ENCODE measurements around the gene OR5B12. TPM values are rescaled to one million over a fixed set of nuclear protein-coding genes. Genes with fewer than 3 reads are reported as not detected.

Gene OR5B12
- total and polyA plus RNA-seq, 9 of the 15 experiments (the other 6 are each of a cell fraction or from before 2014, with no cell fraction given): 0.20 TPM; not detected in 8

DNA sequence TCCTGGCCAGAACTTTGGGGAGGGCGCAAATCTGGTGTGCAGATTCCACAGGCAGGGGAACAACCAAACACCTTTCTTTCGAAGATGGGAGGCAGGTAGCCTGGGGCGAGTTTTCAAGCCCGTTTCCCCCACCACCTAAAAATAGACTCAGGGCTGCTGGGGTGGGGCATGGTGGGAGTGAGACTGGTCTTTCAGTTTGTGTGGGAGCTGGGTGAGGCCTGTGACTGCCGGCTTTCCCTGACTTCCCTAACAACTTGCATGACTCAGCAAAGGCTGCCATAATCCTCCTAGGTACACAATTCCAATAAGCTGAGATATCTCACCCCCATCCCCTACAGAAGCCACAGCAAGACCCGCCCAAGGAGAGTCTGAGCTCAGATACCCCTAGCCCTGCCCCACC is 4.3 kb upstream of the OR5B12 start (continued):
- TF ChIP-seq HEY1 (CRISPR knock-in tag; IDR thresholded peaks at IDR 0.05; ENCODE audit: borderline replicate concordance): no peak
- TF ChIP-seq, protein P1, sequence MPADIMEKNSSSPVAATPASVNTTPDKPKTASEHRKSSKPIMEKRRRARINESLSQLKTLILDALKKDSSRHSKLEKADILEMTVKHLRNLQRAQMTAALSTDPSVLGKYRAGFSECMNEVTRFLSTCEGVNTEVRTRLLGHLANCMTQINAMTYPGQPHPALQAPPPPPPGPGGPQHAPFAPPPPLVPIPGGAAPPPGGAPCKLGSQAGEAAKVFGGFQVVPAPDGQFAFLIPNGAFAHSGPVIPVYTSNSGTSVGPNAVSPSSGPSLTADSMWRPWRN (IDR thresholded peaks at IDR 0.05; ENCODE audit: low read depth): no peak
- no peak for TF ChIP-seq SMAD2 (IDR thresholded peaks at IDR 0.05; ENCODE audit: low read depth, low read length)
- no peak for TF ChIP-seq ZNF707 (CRISPR knock-in tag; conservative IDR thresholded peaks at IDR 0.05)

DNA sequence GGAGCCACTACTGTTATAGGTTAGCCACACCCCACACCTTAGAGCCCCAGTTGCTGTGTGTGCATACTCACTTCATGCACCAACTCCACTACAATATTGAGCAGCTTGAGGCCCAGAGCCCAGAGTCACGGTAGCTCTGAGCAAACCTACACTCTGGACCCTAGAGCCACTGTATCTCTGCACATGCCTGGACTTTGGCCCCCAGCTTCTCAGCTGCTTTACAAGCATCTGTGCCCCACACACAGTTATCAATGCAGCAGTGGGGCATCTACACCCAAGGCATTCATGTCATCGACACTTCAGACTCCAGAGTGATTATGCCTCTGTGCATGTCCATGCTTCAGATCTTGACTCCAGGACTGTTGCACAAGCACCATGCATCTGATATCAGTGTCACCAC is 2.3 kb upstream of the OR5B12 start:
- Histone ChIP-seq H3K9me3 (replicated peaks; ENCODE audit: control insufficient read depth, insufficient read depth, low read depth, low read length) (no peaks in the 10 kb centered on the region), H3K9me1 (ENCODE audit: control insufficient read depth, insufficient read depth, low read length) (no peaks in the 10 kb centered on the region), H3K4me3 (no peak overlapping the region), H3K9ac (ENCODE audit: insufficient read depth in 1 of 2, low read depth in 2 of 2, low read length in 2 of 2) (no peak overlapping the region), H4K20me1 (replicated peaks; ENCODE audit: control insufficient read depth, insufficient read depth, low read length) (no peaks in the 10 kb centered on the region), H3K4me2 (ENCODE audit: insufficient read depth, low read length) (no peak overlapping the region), H3K36me3 (ENCODE audit: control insufficient read depth, insufficient read depth, low read length) (no peaks in the 10 kb centered on the region), H2AFZ (ENCODE audit: low read depth, low read length) (no peak overlapping the region), H3K27ac (ENCODE audit: extremely low read depth, low read depth, low read length) (no peak overlapping the region), H3K79me2 (ENCODE audit: control insufficient read depth, insufficient read depth, low read length) (no peaks in the 10 kb centered on the region), H3K27me3 (ENCODE audit: control insufficient read depth in 2 of 2, insufficient read depth in 2 of 2, low read length in 2 of 2) (no peaks in the 10 kb centered on the region), H3K4me1 (replicated peaks in 1 of 2; ENCODE audit: control insufficient read depth in 2 of 2, insufficient read depth in 2 of 2, low read length in 2 of 2) (no peaks in the 10 kb centered on the region; a peak in 1 of 5 replicates)
- in situ Hi-C loops (cut with MboI) (no loop called here), intact Hi-C loops (cut with micrococcal nuclease) (no loop called here)
- no peak for ATAC-seq
- no peak for DNase-seq (ENCODE audit: extremely low read depth in 1 of 4, low spot score in 3 of 4)
- 8% methylated on average over 2 of the region's 2 CpGs for WGBS (ENCODE audit: insufficient coverage, low coverage, missing lambda C conversion rate)
- CTCF ChIA-PET (ENCODE audit: low intra/inter-chr PET ratio): no interaction called here
- no TSS peak for BruUV-seq (replicated peaks)
- no peak for FAIRE-seq
- POLR2A ChIA-PET: no interaction called here
- no peak for TF ChIP-seq ZNF431 (CRISPR knock-in tag; IDR thresholded peaks at IDR 0.05)
- TF ChIP-seq KDM5B (IDR thresholded peaks at IDR 0.05; ENCODE audit: insufficient replicate concordance, low read depth, low read length): no peak
- TF ChIP-seq KLF1 (tag; IDR thresholded peaks at IDR 0.05): no peak
- no peak for TF ChIP-seq TFAM (CRISPR knock-in tag; conservative IDR thresholded peaks at IDR 0.05)
- TF ChIP-seq TBP (optimal IDR thresholded peaks at IDR 0.05; ENCODE audit: low read depth, low read length): no peak
- no peak for TF ChIP-seq KAT7 (CRISPR knock-in tag; IDR thresholded peaks at IDR 0.05; ENCODE audit: borderline replicate concordance)
- no peak for TF ChIP-seq ZC3H11A (IDR thresholded peaks at IDR 0.05; ENCODE audit: low read depth, low read length)
- TF ChIP-seq, protein P2, sequence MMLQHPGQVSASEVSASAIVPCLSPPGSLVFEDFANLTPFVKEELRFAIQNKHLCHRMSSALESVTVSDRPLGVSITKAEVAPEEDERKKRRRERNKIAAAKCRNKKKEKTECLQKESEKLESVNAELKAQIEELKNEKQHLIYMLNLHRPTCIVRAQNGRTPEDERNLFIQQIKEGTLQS (IDR thresholded peaks at IDR 0.05): no peak
- TF ChIP-seq, protein P2 (CRISPR knock-in tag; conservative IDR thresholded peaks at IDR 0.05): no peak
- TF ChIP-seq, protein P3, sequence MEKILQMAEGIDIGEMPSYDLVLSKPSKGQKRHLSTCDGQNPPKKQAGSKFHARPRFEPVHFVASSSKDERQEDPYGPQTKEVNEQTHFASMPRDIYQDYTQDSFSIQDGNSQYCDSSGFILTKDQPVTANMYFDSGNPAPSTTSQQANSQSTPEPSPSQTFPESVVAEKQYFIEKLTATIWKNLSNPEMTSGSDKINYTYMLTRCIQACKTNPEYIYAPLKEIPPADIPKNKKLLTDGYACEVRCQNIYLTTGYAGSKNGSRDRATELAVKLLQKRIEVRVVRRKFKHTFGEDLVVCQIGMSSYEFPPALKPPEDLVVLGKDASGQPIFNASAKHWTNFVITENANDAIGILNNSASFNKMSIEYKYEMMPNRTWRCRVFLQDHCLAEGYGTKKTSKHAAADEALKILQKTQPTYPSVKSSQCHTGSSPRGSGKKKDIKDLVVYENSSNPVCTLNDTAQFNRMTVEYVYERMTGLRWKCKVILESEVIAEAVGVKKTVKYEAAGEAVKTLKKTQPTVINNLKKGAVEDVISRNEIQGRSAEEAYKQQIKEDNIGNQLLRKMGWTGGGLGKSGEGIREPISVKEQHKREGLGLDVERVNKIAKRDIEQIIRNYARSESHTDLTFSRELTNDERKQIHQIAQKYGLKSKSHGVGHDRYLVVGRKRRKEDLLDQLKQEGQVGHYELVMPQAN (IDR thresholded peaks at IDR 0.05; ENCODE audit: borderline replicate concordance): no peak
- TF ChIP-seq, protein P4, sequence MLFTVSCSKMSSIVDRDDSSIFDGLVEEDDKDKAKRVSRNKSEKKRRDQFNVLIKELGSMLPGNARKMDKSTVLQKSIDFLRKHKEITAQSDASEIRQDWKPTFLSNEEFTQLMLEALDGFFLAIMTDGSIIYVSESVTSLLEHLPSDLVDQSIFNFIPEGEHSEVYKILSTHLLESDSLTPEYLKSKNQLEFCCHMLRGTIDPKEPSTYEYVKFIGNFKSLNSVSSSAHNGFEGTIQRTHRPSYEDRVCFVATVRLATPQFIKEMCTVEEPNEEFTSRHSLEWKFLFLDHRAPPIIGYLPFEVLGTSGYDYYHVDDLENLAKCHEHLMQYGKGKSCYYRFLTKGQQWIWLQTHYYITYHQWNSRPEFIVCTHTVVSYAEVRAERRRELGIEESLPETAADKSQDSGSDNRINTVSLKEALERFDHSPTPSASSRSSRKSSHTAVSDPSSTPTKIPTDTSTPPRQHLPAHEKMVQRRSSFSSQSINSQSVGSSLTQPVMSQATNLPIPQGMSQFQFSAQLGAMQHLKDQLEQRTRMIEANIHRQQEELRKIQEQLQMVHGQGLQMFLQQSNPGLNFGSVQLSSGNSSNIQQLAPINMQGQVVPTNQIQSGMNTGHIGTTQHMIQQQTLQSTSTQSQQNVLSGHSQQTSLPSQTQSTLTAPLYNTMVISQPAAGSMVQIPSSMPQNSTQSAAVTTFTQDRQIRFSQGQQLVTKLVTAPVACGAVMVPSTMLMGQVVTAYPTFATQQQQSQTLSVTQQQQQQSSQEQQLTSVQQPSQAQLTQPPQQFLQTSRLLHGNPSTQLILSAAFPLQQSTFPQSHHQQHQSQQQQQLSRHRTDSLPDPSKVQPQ (CRISPR knock-in tag; IDR thresholded peaks at IDR 0.05; ENCODE audit: borderline replicate concordance): no peak
